ENCODE measurements around the gene CLDN5. TPM values are rescaled to one million over a fixed set of nuclear protein-coding genes. Genes with fewer than 3 reads are reported as not detected.
A peak's percentile ranks its signal among the peaks of the same experiment; 100 is the strongest.

The CLDN5 gene
- total and polyA plus RNA-seq, 4 donors = 157 to 548 (median 364) TPM

- peak overlapping the region in 1 of 2 donors; percentile 17 for H3K27ac ChIP-seq (ENCODE audit: low read depth in 1 of 2, low read length in 1 of 2)
- H3K4me1 ChIP-seq (ENCODE audit: control insufficient read depth in 5 of 5, insufficient read depth in 5 of 5, low read length in 5 of 5) = peaks cover 0 to 9% (median 0%) of the 10 kb centered on the region in 5 donors
- no peak overlapping the region for H3K9ac ChIP-seq (ENCODE audit: insufficient read depth in 1 of 2, low read length in 2 of 2)
- peaks cover 0 to 4% (median 0%) of the 10 kb centered on the region in 3 donors for H3K27me3 ChIP-seq (ENCODE audit: control insufficient read depth in 3 of 3, insufficient read depth in 3 of 3, low read length in 2 of 3)
- H3K4me3 ChIP-seq = no peak overlapping the region
- DNase-seq = no peak
- peaks cover 0 to 6% (median 0%) of the 10 kb centered on the region in 4 donors for H3K36me3 ChIP-seq (ENCODE audit: control insufficient read depth in 4 of 4, insufficient read depth in 4 of 4, low read length in 4 of 4)
- no peak for TF ChIP-seq CTCF (IDR thresholded peaks at IDR 0.05; ENCODE audit: control extremely low read depth, extremely low read depth)
- 89 to 95% methylated on average over 10 of the region's 10 CpGs for WGBS, 2 donors
- no peak for ATAC-seq (ENCODE audit: insufficient read depth, low FRiP score)
- no peaks in the 10 kb centered on the region for H3K9me3 ChIP-seq (ENCODE audit: control insufficient read depth in 4 of 4, insufficient read depth in 3 of 4, low read length in 3 of 4)
Measured at GRCh38 chr22:19518635-19519034, 5.6 kb downstream of the CLDN5 start.

- peak overlapping the region in 1 of 2 donors; percentile 17 for H3K27ac ChIP-seq (ENCODE audit: low read depth in 1 of 2, low read length in 1 of 2)
- H3K27me3 ChIP-seq (ENCODE audit: control insufficient read depth in 3 of 3, insufficient read depth in 3 of 3, low read length in 2 of 3) = peaks cover 0 to 4% (median 0%) of the 10 kb centered on the region in 3 donors
- no peak for DNase-seq
- TF ChIP-seq CTCF (IDR thresholded peaks at IDR 0.05; ENCODE audit: control extremely low read depth, extremely low read depth) = no peak
- H3K9me3 ChIP-seq (ENCODE audit: control insufficient read depth in 4 of 4, insufficient read depth in 3 of 4, low read length in 3 of 4) = no peaks in the 10 kb centered on the region
- ATAC-seq (ENCODE audit: insufficient read depth, low FRiP score) = no peak
- H3K4me3 ChIP-seq = no peak overlapping the region
- 85 to 90% methylated on average over 12 of the region's 12 CpGs for WGBS, 2 donors
- H3K4me1 ChIP-seq (ENCODE audit: control insufficient read depth in 5 of 5, insufficient read depth in 5 of 5, low read length in 5 of 5) = peaks cover 0 to 4% (median 0%) of the 10 kb centered on the region in 5 donors
- H3K9ac ChIP-seq (ENCODE audit: insufficient read depth in 1 of 2, low read length in 2 of 2) = no peak overlapping the region
- H3K36me3 ChIP-seq (ENCODE audit: control insufficient read depth in 4 of 4, insufficient read depth in 4 of 4, low read length in 4 of 4) = peaks cover 0 to 6% (median 0%) of the 10 kb centered on the region in 4 donors
Measured at GRCh38 chr22:19517919-19518611, 6.1 kb downstream of the CLDN5 start.

- no peak for DNase-seq
- ATAC-seq (ENCODE audit: insufficient read depth, low FRiP score) = no peak
- no peaks in the 10 kb centered on the region for H3K4me1 ChIP-seq (ENCODE audit: control insufficient read depth in 5 of 5, insufficient read depth in 5 of 5, low read length in 5 of 5)
- no peaks in the 10 kb centered on the region for H3K36me3 ChIP-seq (ENCODE audit: control insufficient read depth in 4 of 4, insufficient read depth in 4 of 4, low read length in 4 of 4)
- H3K4me3 ChIP-seq = no peak overlapping the region
- no peak overlapping the region for H3K9ac ChIP-seq (ENCODE audit: insufficient read depth in 1 of 2, low read length in 2 of 2)
- no peaks in the 10 kb centered on the region for H3K27me3 ChIP-seq (ENCODE audit: control insufficient read depth in 3 of 3, insufficient read depth in 3 of 3, low read length in 2 of 3)
- H3K9me3 ChIP-seq (ENCODE audit: control insufficient read depth in 4 of 4, insufficient read depth in 3 of 4, low read length in 3 of 4) = no peaks in the 10 kb centered on the region
- TF ChIP-seq CTCF (IDR thresholded peaks at IDR 0.05; ENCODE audit: control extremely low read depth, extremely low read depth) = no peak
- H3K27ac ChIP-seq (ENCODE audit: low read depth in 1 of 2, low read length in 1 of 2) = no peak overlapping the region
- 96 to 97% methylated on average over 10 of the region's 10 CpGs for WGBS, 2 donors
Measured at GRCh38 chr22:19517171-19517500, 7.1 kb downstream of the CLDN5 start.
